Measurements from ENCODE around the gene GRAMD1B.
"Not testable (repeated sequence)": the region's sequence is repeated elsewhere in the genome, so short reads cannot be mapped to it uniquely, and the experiment has no call there.

GRAMD1B gene

GRCh38 chr11:123454060-123454651 is 24.1 kb downstream of the GRAMD1B start:
- peak; percentile 46 for DNase-seq
- H3K9me3 ChIP-seq = no peaks in the 10 kb centered on the region
- H3K36me3 ChIP-seq = no peaks in the 10 kb centered on the region
- H3K4me1 ChIP-seq = peaks cover 9% of the 10 kb centered on the region
- TF ChIP-seq, protein P1, sequence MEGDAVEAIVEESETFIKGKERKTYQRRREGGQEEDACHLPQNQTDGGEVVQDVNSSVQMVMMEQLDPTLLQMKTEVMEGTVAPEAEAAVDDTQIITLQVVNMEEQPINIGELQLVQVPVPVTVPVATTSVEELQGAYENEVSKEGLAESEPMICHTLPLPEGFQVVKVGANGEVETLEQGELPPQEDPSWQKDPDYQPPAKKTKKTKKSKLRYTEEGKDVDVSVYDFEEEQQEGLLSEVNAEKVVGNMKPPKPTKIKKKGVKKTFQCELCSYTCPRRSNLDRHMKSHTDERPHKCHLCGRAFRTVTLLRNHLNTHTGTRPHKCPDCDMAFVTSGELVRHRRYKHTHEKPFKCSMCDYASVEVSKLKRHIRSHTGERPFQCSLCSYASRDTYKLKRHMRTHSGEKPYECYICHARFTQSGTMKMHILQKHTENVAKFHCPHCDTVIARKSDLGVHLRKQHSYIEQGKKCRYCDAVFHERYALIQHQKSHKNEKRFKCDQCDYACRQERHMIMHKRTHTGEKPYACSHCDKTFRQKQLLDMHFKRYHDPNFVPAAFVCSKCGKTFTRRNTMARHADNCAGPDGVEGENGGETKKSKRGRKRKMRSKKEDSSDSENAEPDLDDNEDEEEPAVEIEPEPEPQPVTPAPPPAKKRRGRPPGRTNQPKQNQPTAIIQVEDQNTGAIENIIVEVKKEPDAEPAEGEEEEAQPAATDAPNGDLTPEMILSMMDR (IDR thresholded peaks at IDR 0.05; ENCODE audit: low read depth, low read length) = no peak
- no peak overlapping the region for H3K4me3 ChIP-seq (ENCODE audit: low read depth, low read length)
- H3K27me3 ChIP-seq = no peaks in the 10 kb centered on the region

DNA sequence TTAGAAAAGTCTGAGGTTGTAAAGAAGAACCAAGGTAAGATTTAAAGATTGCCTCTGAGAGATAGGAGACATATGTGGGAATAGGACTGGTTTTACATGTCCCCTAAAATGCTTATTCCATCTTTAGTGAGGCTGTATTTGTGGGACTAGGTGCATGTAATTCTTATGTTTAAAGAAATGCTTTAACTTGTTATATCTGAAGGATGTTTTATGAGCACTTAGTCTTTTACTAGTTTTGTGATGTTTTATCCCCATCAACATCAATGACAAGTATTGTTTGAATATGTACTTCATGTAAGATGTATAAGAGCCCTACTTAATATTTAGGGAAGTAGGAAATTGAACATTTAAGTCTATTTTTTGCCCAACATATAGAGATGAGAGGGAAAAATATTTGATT is 24.7 kb downstream of the GRAMD1B start:
- H3K36me3 ChIP-seq = no peaks in the 10 kb centered on the region
- no peak for DNase-seq
- H3K4me1 ChIP-seq = peaks cover 9% of the 10 kb centered on the region
- TF ChIP-seq, protein P1 (IDR thresholded peaks at IDR 0.05; ENCODE audit: low read depth, low read length) = no peak
- no peaks in the 10 kb centered on the region for H3K9me3 ChIP-seq
- no peak overlapping the region for H3K4me3 ChIP-seq (ENCODE audit: low read depth, low read length)
- H3K27me3 ChIP-seq = no peaks in the 10 kb centered on the region

GRCh38 chr11:123456448-123456847 is 26.4 kb downstream of the GRAMD1B start:
- H3K4me1 ChIP-seq = peaks cover 25% of the 10 kb centered on the region
- DNase-seq = not testable (repeated sequence)

DNA sequence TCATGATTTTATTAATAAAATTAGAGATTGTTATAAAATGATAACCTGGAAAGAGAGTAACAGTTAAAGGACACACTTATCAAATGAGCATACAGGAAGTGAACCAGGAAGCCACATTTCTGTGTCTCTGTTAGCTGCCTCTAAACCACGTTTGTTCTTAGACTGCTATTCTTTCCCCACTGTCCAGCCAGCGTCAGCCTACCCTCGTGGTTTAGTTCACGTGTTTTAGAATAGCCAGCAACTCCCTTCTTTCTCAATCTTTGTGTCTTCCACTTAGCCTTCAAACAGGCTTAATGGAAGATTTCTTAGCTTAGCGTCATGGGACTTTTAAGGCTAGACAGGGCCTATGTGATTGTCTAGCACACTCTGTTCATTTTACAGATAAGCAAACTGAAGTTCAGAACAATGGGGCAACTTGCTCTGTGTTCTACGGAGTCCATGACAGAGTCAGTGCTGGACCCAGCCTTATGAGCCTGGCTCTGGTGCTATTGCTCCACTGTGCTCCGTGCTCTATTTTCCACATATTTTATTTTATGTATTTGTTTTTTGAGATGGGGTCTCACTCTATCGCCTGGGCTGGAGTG is 27.2 kb downstream of the GRAMD1B start:
- DNase-seq = no peak
- no peaks in the 10 kb centered on the region for H3K27me3 ChIP-seq
- TF ChIP-seq, protein P1 (IDR thresholded peaks at IDR 0.05; ENCODE audit: low read depth, low read length) = no peak
- H3K36me3 ChIP-seq = no peaks in the 10 kb centered on the region
- H3K9me3 ChIP-seq = no peaks in the 10 kb centered on the region; the same call in 1 of the 2 replicates
- H3K4me1 ChIP-seq = peaks cover 26% of the 10 kb centered on the region
- no peak overlapping the region for H3K4me3 ChIP-seq (ENCODE audit: low read depth, low read length)

More at GRCh38 chr11:123456448-123456847, 26.4 kb downstream of the GRAMD1B start:
- H3K36me3 ChIP-seq; H3K9me3 ChIP-seq; H3K4me3 ChIP-seq (ENCODE audit: low read depth, low read length); H3K27me3 ChIP-seq: not testable (repeated sequence)

- DNase-seq = no peak
- peaks cover 26% of the 10 kb centered on the region for H3K4me1 ChIP-seq
These were observed 28.4 kb downstream of the GRAMD1B start for GRCh38 chr11:123458501-123458900.

GRCh38 chr11:123460012-123460700 is 30.1 kb downstream of the GRAMD1B start:
- H3K27me3 ChIP-seq = no peaks in the 10 kb centered on the region
- H3K36me3 ChIP-seq = no peaks in the 10 kb centered on the region
- peaks cover 16% of the 10 kb centered on the region for H3K4me1 ChIP-seq
- peak; percentile 32 for DNase-seq
- H3K9me3 ChIP-seq = no peaks in the 10 kb centered on the region; the same call in 1 of the 2 replicates
- H3K4me3 ChIP-seq (ENCODE audit: low read depth, low read length) = no peak overlapping the region
- TF ChIP-seq, protein P1 (IDR thresholded peaks at IDR 0.05; ENCODE audit: low read depth, low read length) = no peak

More at GRCh38 chr11:123458501-123458900, 28.4 kb downstream of the GRAMD1B start:
- Histone ChIP-seq H3K4me3 (ENCODE audit: low read depth, low read length) (no peak overlapping the region), H3K9me3 (no peaks in the 10 kb centered on the region; the same call in 1 of the 2 replicates), H3K36me3 (no peaks in the 10 kb centered on the region), H3K27me3 (no peaks in the 10 kb centered on the region)
- TF ChIP-seq, protein P1 (IDR thresholded peaks at IDR 0.05; ENCODE audit: low read depth, low read length) = no peak
